Loucy (cell line): ENCODE results near the gene CIDEA.

Source experiments
- CTCF ChIP-seq: fragments of 200-600 bp; sonication (generic); conservative IDR thresholded peaks from 2 replicates; pipeline ENCODE4 v1.5.1; 2014; ENCODE audit warnings: mild to moderate bottlenecking, antibody characterized with exemption, low read length
- EZH2phosphoT487 ChIP-seq: fragments of 200-600 bp; IDR thresholded peaks from 2 replicates; pipeline ENCODE4 v1.6.1; 2018; ENCODE audit warnings: antibody characterized with exemption, mild to moderate bottlenecking, moderate library complexity, borderline replicate concordance

DNA sequence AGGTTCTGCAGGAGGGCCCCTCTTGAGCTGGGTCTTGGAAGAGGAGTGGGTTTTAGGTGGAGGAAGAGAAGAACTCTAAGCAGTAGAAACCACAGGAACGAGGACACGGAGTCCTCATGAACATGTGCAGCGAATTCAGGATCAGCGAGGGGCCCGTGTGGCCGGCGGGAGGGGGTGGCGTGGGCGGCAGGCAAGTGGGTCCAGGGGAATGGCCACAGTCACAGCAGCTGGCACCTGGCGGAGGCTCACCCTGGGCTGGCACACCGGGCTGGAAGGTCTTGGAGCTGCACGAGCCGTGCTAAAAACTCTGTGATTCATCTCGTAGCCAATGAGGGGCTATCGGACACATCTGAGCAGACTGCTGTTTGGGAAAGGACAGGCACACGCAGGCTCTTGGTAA is 18.0 kb upstream of the CIDEA start:
- TF ChIP-seq CTCF, result no peak
- TF ChIP-seq EZH2phosphoT487, result no peak
